Uterus (tissue), 2 donors: Measurements from ENCODE around the gene CCDC186.

ENCODE experiments used
- POLR2A ChIP-seq, 2 donors: fragments of 450-650 bp; IDR thresholded peaks; one replicate each; pipeline ENCODE4 v1.6.1; 2016; ENCODE audit warnings: antibody characterized with exemption in 2 of 2, mild to moderate bottlenecking in 1 of 2, moderate library complexity in 1 of 2
- TF ChIP-seq, protein P1 (sequence below), 4 experiments: fragments of 200-600 bp in 2 of 4; fragments of 450-650 bp in 2 of 4; sonication (generic) in 2 of 4; IDR thresholded peaks; one replicate each; pipeline ENCODE4 v1.5.1; 2016 to 2019; ENCODE audit warnings: antibody characterized with exemption in 4 of 4, mild to moderate bottlenecking in 2 of 4, moderate library complexity in 1 of 4

- TF ChIP-seq, protein P1, sequence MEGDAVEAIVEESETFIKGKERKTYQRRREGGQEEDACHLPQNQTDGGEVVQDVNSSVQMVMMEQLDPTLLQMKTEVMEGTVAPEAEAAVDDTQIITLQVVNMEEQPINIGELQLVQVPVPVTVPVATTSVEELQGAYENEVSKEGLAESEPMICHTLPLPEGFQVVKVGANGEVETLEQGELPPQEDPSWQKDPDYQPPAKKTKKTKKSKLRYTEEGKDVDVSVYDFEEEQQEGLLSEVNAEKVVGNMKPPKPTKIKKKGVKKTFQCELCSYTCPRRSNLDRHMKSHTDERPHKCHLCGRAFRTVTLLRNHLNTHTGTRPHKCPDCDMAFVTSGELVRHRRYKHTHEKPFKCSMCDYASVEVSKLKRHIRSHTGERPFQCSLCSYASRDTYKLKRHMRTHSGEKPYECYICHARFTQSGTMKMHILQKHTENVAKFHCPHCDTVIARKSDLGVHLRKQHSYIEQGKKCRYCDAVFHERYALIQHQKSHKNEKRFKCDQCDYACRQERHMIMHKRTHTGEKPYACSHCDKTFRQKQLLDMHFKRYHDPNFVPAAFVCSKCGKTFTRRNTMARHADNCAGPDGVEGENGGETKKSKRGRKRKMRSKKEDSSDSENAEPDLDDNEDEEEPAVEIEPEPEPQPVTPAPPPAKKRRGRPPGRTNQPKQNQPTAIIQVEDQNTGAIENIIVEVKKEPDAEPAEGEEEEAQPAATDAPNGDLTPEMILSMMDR (IDR thresholded peaks at IDR 0.05): no peak
- no peak for TF ChIP-seq POLR2A (IDR thresholded peaks at IDR 0.05)
Observed at GRCh38 chr10:114135476-114135875, 38.5 kb downstream of the CCDC186 start.
